Left ventricle myocardium inferior (tissue), 1 donor: ENCODE results near the gene SLC19A1. TPM values are rescaled to one million over a fixed set of nuclear protein-coding genes. Genes with fewer than 3 reads are reported as not detected.

Source experiments
- DNase-seq: peaks from one replicate; pipeline ENCODE4 v3.0.0-alpha.2; 2020
- H3K27ac ChIP-seq: fragments of 200-600 bp; replicated peaks from 2 replicates; pipeline ENCODE4 v1.8.0; 2021
- H3K27me3 ChIP-seq: fragments of 200-600 bp; 2 replicates; pipeline ENCODE4 v1.8.0; 2021; ENCODE audit warnings: low read depth
- H3K36me3 ChIP-seq: fragments of 200-600 bp; 2 replicates; pipeline ENCODE4 v1.8.0; 2021
- H3K4me1 ChIP-seq: fragments of 200-600 bp; 2 replicates; pipeline ENCODE4 v1.8.0; 2021
- H3K4me3 ChIP-seq: fragments of 200-600 bp; 2 replicates; pipeline ENCODE4 v1.8.0; 2021; ENCODE audit warnings: mild to moderate bottlenecking, moderate library complexity
- H3K9me3 ChIP-seq: fragments of 200-600 bp; replicated peaks from 2 replicates; pipeline ENCODE4 v1.8.0; 2021
- CTCF ChIP-seq: fragments of 200-600 bp; IDR thresholded peaks from 2 replicates; pipeline ENCODE4 v1.8.0; 2021; ENCODE audit warnings: antibody characterized with exemption, mild to moderate bottlenecking, borderline replicate concordance
- intact Hi-C: fragments of 100-400 bp; cut with micrococcal nuclease; formaldehyde crosslinking; loops from one replicate; pipeline ENCODE4 v1.11.0; 2022
- total RNA-seq: library from RNA; stranded (reverse); fragmentation: NEBNext Ultra II Directional; extraction: Animal tissue kit (Norgen Biotek cat#: 25700); gene quantifications from one replicate; pipeline ENCODE4 v1.2.1, GENCODE V29; 2021
- donor health status: DM: no; HTN: yes; CAD: no; lungs with severe emphysema.

Gene SLC19A1
- total RNA-seq, 1 donor from 2014 or later, result 4.9 TPM

GRCh38 chr21:45578811-45579381 is 36.7 kb upstream of the SLC19A1 start:
- intact Hi-C loops, result no loop called here
- no peaks in the 10 kb centered on the region for H3K4me1 ChIP-seq
- H3K4me3 ChIP-seq, result no peak overlapping the region
- H3K36me3 ChIP-seq, result no peaks in the 10 kb centered on the region
- no peak for DNase-seq
- H3K27ac ChIP-seq, result no peak overlapping the region
- H3K9me3 ChIP-seq, result peaks cover 12% of the 10 kb centered on the region
- H3K27me3 ChIP-seq, result peaks cover 93% of the 10 kb centered on the region
- TF ChIP-seq CTCF, result no peak

- Histone ChIP-seq H3K27me3 (peaks cover 87% of the 10 kb centered on the region), H3K36me3 (no peaks in the 10 kb centered on the region), H3K4me3 (no peak overlapping the region), H3K4me1 (no peaks in the 10 kb centered on the region), H3K27ac (no peak overlapping the region), H3K9me3 (peaks cover 6% of the 10 kb centered on the region)
- TF ChIP-seq CTCF, result no peak
- DNase-seq, result no peak
- intact Hi-C loops, result no loop called here
Measured at GRCh38 chr21:45578176-45578801, 36.0 kb upstream of the SLC19A1 start.

GRCh38 chr21:45577801-45578175 is 35.5 kb upstream of the SLC19A1 start:
- Histone ChIP-seq H3K36me3 (no peaks in the 10 kb centered on the region), H3K9me3 (peaks cover 1% of the 10 kb centered on the region), H3K4me1 (no peaks in the 10 kb centered on the region), H3K27ac (no peak overlapping the region), H3K27me3 (peaks cover 82% of the 10 kb centered on the region), H3K4me3 (no peak overlapping the region)
- intact Hi-C loops, result no loop called here
- TF ChIP-seq CTCF, result no peak
- DNase-seq, result peak; percentile 6

- H3K36me3 ChIP-seq, result no peaks in the 10 kb centered on the region
- H3K27me3 ChIP-seq, result peaks cover 78% of the 10 kb centered on the region
- H3K4me1 ChIP-seq, result no peaks in the 10 kb centered on the region
- H3K4me3 ChIP-seq, result no peak overlapping the region
- H3K27ac ChIP-seq, result no peak overlapping the region
- no peak for TF ChIP-seq CTCF
- H3K9me3 ChIP-seq, result no peaks in the 10 kb centered on the region
- intact Hi-C loops, result no loop called here
- DNase-seq, result peak; percentile 3
Measured at GRCh38 chr21:45576838-45577737, 34.8 kb upstream of the SLC19A1 start.

GRCh38 chr21:45575993-45576837 is 34.0 kb upstream of the SLC19A1 start:
- TF ChIP-seq CTCF, result no peak
- H3K27ac ChIP-seq, result no peak overlapping the region
- no peaks in the 10 kb centered on the region for H3K36me3 ChIP-seq
- intact Hi-C loops, result no loop called here
- no peaks in the 10 kb centered on the region for H3K9me3 ChIP-seq
- H3K4me3 ChIP-seq, result no peak overlapping the region
- peaks cover 74% of the 10 kb centered on the region for H3K27me3 ChIP-seq
- no peaks in the 10 kb centered on the region for H3K4me1 ChIP-seq
- DNase-seq, result peak; percentile 7
